ENCODE results near the gene ZW10. TPM values are rescaled to one million over a fixed set of nuclear protein-coding genes. Genes with fewer than 3 reads are reported as not detected.

The ZW10 gene
- total RNA-seq, 1 experiment from 2014 or later, result 21.0 TPM

GRCh38 chr11:113805640-113806039 lies 32.1 kb upstream of the ZW10 start:
- CTCF ChIA-PET, result interaction anchor here (1.2 to 3.0 kb wide), 2 partner anchors 9 to 456 kb away, joined by 8 to 43 read pairs; no protein-coding TSS in a partner anchor
- intact Hi-C loops (cut with micrococcal nuclease), result loop anchor here (1.0 kb wide), 1 partner anchor 456 kb away; no protein-coding TSS in a partner anchor
- Histone ChIP-seq H3K4me1 (ENCODE audit: control insufficient read depth in 1 of 2, insufficient read depth in 2 of 2, low read length in 2 of 2) (no peaks in the 10 kb centered on the region), H3K27me3 (ENCODE audit: insufficient read depth, low read length) (no peaks in the 10 kb centered on the region), H3K4me2 (ENCODE audit: low read length) (no peak overlapping the region), H3K79me2 (ENCODE audit: insufficient read depth, low read length) (no peaks in the 10 kb centered on the region), H3K9me3 (ENCODE audit: control insufficient read depth in 1 of 2, insufficient read depth in 1 of 2, low read depth in 1 of 2, low read length in 2 of 2) (no peaks in the 10 kb centered on the region), H3K9me2 (ENCODE audit: insufficient read depth) (no peaks in the 10 kb centered on the region), H3K36me3 (ENCODE audit: control insufficient read depth in 1 of 2, insufficient read depth in 2 of 2, low read length in 2 of 2) (peaks cover 18 to 31% of the 10 kb centered on the region in 2 experiments), H4K20me1 (ENCODE audit: insufficient read depth) (no peaks in the 10 kb centered on the region; the same call in 1 of the 2 replicates), H3K9ac (ENCODE audit: low read length) (no peak overlapping the region), H2AFZ (ENCODE audit: low read depth, low read length, poor library complexity, severe bottlenecking) (no peak overlapping the region), H3K4me3 (replicated peaks in 1 of 2; ENCODE audit: low read depth in 1 of 2, low read length in 2 of 2) (no peak overlapping the region), H3K27ac (ENCODE audit: low read depth, low read length) (no peak overlapping the region)
- RAD21 ChIA-PET (ENCODE audit: low non-redundant PET in 1 of 2, low total read pairs in 2 of 2, uncharacterized antibody in 2 of 2, unreplicated experiment in 2 of 2), result interaction anchor here in 1 of 2 experiments (1.4 kb wide), 1 partner anchor 457 kb away, joined by 3 read pairs; no protein-coding TSS in a partner anchor
- TF ChIP-seq FOSL1 (IDR thresholded peaks at IDR 0.05; ENCODE audit: low read depth) (no peak), POLR2A (IDR thresholded peaks at IDR 0.05; ENCODE audit: borderline replicate concordance, extremely low read depth, insufficient read depth, insufficient read length) (no peak), ZFX (IDR thresholded peaks at IDR 0.05) (no peak), ZNF274 (IDR thresholded peaks at IDR 0.05; ENCODE audit: low read depth, low read length) (no peak), CEBPB (IDR thresholded peaks at IDR 0.05; ENCODE audit: low read depth) (no peak), CBX3 (IDR thresholded peaks at IDR 0.05; ENCODE audit: low read depth) (no peak), YY1 (IDR thresholded peaks at IDR 0.05; ENCODE audit: extremely low read depth, insufficient replicate concordance, low read depth, low read length) (no peak), SRF (IDR thresholded peaks at IDR 0.05; ENCODE audit: low read depth) (no peak)
- ATAC-seq (no peak), DNase-seq (ENCODE audit: low read depth, low spot score) (no peak)
- no TSS peak for BruUV-seq (replicated peaks)
- POLR2A ChIA-PET, result no interaction called here

GRCh38 chr11:113802621-113803020 lies 29.1 kb upstream of the ZW10 start:
- Histone ChIP-seq H2AFZ (ENCODE audit: low read depth, low read length, poor library complexity, severe bottlenecking) (no peak overlapping the region), H3K36me3 (ENCODE audit: control insufficient read depth in 1 of 2, insufficient read depth in 2 of 2, low read length in 2 of 2) (peaks cover 29% of the 10 kb centered on the region in 2 experiments), H3K79me2 (ENCODE audit: insufficient read depth, low read length) (no peaks in the 10 kb centered on the region), H3K27ac (ENCODE audit: low read depth, low read length) (no peak overlapping the region), H3K9me2 (ENCODE audit: insufficient read depth) (no peaks in the 10 kb centered on the region), H4K20me1 (ENCODE audit: insufficient read depth) (no peaks in the 10 kb centered on the region; the same call in 1 of the 2 replicates), H3K9me3 (ENCODE audit: control insufficient read depth in 1 of 2, insufficient read depth in 1 of 2, low read depth in 1 of 2, low read length in 2 of 2) (no peaks in the 10 kb centered on the region), H3K9ac (ENCODE audit: low read length) (no peak overlapping the region), H3K27me3 (ENCODE audit: insufficient read depth, low read length) (no peaks in the 10 kb centered on the region), H3K4me1 (ENCODE audit: control insufficient read depth in 1 of 2, insufficient read depth in 2 of 2, low read length in 2 of 2) (no peaks in the 10 kb centered on the region), H3K4me2 (ENCODE audit: low read length) (no peak overlapping the region), H3K4me3 (replicated peaks in 1 of 2; ENCODE audit: low read depth in 1 of 2, low read length in 2 of 2) (no peak overlapping the region)
- ChIA-PET RAD21 (ENCODE audit: low non-redundant PET in 1 of 2, low total read pairs in 2 of 2, uncharacterized antibody in 2 of 2, unreplicated experiment in 2 of 2) (no interaction called here), POLR2A (no interaction called here), CTCF (no interaction called here)
- intact Hi-C loops (cut with micrococcal nuclease), result no loop called here
- ATAC-seq (no peak), DNase-seq (ENCODE audit: low read depth, low spot score) (no peak)
- BruUV-seq (replicated peaks), result no TSS peak
- TF ChIP-seq CTCF (IDR thresholded peaks at IDR 0.05 in 2 of 3, conservative IDR thresholded peaks at IDR 0.05 in 1 of 3; ENCODE audit: borderline replicate concordance in 1 of 3, insufficient read depth in 1 of 3, low read depth in 2 of 3, low read length in 2 of 3), result no peak
- no peak for TF ChIP-seq SP1 (IDR thresholded peaks at IDR 0.05; ENCODE audit: low read depth)
- TF ChIP-seq ZBTB33 (IDR thresholded peaks at IDR 0.05; ENCODE audit: extremely low read depth, insufficient replicate concordance, low read length), result no peak
- no peak for TF ChIP-seq FOSL1 (IDR thresholded peaks at IDR 0.05; ENCODE audit: low read depth)
- no peak for TF ChIP-seq POLR2A (IDR thresholded peaks at IDR 0.05; ENCODE audit: borderline replicate concordance, extremely low read depth, insufficient read depth, insufficient read length)
- TF ChIP-seq EZH2phosphoT487 (IDR thresholded peaks at IDR 0.05; ENCODE audit: borderline replicate concordance), result no peak
- no peak for TF ChIP-seq ZFX (IDR thresholded peaks at IDR 0.05)
- TF ChIP-seq CEBPB (IDR thresholded peaks at IDR 0.05; ENCODE audit: low read depth), result no peak
- no peak for TF ChIP-seq EZH2 (IDR thresholded peaks at IDR 0.05)
- no peak for TF ChIP-seq EGR1 (IDR thresholded peaks at IDR 0.05; ENCODE audit: low read depth)
- no peak for TF ChIP-seq YY1 (IDR thresholded peaks at IDR 0.05; ENCODE audit: extremely low read depth, insufficient replicate concordance, low read depth, low read length)
- no peak for TF ChIP-seq ATF3 (IDR thresholded peaks at IDR 0.05)
- no peak for TF ChIP-seq CBX3 (IDR thresholded peaks at IDR 0.05; ENCODE audit: low read depth)

All from HCT116 (cell line).